Skeletal muscle tissue (tissue), 4 donors: ENCODE results near the gene PIM3. TPM values are rescaled to one million over a fixed set of nuclear protein-coding genes. Genes with fewer than 3 reads are reported as not detected.
A peak's percentile ranks its signal among the peaks of the same experiment; 100 is the strongest.

ENCODE experiments used
- H3K27ac ChIP-seq: one replicate; pipeline ENCODE4 v1.7.0; 2013; ENCODE audit warnings: mild to moderate bottlenecking, low read depth, low read length, inconsistent platforms
- H3K27me3 ChIP-seq, 3 donors: one replicate each; pipeline ENCODE4 v1.7.0; 2013; ENCODE audit warnings: low read length in 3 of 3; ENCODE audit not compliant: control insufficient read depth in 3 of 3, insufficient read depth in 3 of 3
- H3K36me3 ChIP-seq, 3 donors: one replicate each; pipeline ENCODE4 v1.7.0; 2013; ENCODE audit warnings: low read length in 3 of 3; ENCODE audit not compliant: control insufficient read depth in 3 of 3, insufficient read depth in 3 of 3
- H3K4me1 ChIP-seq, 3 donors: one replicate each; pipeline ENCODE4 v1.7.0; 2013; ENCODE audit warnings: low read length in 3 of 3, mild to moderate bottlenecking in 3 of 3; ENCODE audit not compliant: control insufficient read depth in 3 of 3, insufficient read depth in 3 of 3
- H3K4me3 ChIP-seq, 3 donors: one replicate each; pipeline ENCODE4 v1.7.0; 2013; ENCODE audit warnings: low read length in 3 of 3
- H3K9ac ChIP-seq, 3 donors: one replicate each; pipeline ENCODE4 v1.7.0; 2013; ENCODE audit warnings: low read length in 3 of 3, mild to moderate bottlenecking in 3 of 3, moderate library complexity in 2 of 3, low read depth in 1 of 3
- H3K9me3 ChIP-seq, 3 donors: one replicate each; pipeline ENCODE4 v1.7.0; 2013; ENCODE audit warnings: low read length in 3 of 3; ENCODE audit not compliant: control insufficient read depth in 3 of 3
- total RNA-seq: library from RNA; depleted of rRNA; stranded (reverse); fragments of >200 nt; gene quantifications from one replicate; pipeline ENCODE4 v1.2.3, GENCODE V29; 2014
- donor health status: Osteomylitis.

Gene PIM3
- total RNA-seq, 1 donor from 2014 or later: 14.6 TPM

DNA sequence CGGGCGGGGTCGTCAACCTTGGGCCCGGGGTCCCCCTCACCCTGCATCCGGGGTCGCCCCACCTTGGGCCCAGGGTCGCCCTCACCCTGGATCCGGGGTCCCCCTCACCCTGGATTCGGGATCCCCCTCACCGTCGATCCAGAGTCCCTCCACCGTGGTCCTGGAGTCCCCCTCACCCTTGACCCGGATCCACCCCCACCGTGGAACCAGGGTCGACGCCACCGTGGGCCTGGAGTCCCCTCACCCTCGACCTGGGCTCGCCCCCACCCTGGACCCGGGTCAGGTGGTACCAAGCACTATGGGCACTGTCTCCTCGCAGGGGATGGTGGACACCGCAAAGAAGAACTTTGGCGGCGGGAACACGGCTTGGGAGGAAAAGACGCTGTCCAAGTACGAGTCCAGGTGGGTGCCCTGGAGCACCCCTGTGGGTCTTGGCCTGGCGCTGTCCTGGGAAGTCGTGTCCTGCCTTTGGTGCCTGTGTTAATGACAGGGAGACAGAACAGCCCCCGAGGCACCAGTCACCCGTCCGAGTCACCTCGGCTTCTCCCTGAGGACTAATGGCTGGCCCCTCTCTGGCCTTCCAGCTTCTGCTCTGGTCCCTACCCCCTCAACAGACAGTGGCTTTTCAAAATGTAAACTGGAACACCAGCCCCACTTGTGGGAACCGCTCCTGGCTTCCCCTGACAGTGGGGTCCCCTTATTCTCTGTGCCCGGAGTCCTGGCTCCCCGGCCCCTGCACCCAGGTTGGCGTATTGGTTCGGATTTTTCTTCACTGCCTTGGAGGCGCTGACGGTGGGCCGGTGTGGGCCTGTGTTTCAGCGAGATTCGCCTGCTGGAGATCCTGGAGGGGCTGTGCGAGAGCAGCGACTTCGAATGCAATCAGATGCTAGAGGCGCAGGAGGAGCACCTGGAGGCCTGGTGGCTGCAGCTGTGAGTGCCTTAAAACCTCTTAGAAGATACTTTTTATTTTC, 41.4 kb upstream of the PIM3 start:
- H3K9me3 ChIP-seq: no peaks in the 10 kb centered on the region
- no peaks in the 10 kb centered on the region for H3K27me3 ChIP-seq
- H3K36me3 ChIP-seq: peaks cover 13 to 22% (median 22%) of the 10 kb centered on the region in 3 donors
- H3K9ac ChIP-seq: peak overlapping the region; percentile 67 to 86 (median 70)
- no peak overlapping the region for H3K27ac ChIP-seq
- H3K4me3 ChIP-seq: peak overlapping the region; percentile 54 to 77 (median 75)
- peaks cover 10 to 18% (median 11%) of the 10 kb centered on the region in 3 donors for H3K4me1 ChIP-seq

DNA sequence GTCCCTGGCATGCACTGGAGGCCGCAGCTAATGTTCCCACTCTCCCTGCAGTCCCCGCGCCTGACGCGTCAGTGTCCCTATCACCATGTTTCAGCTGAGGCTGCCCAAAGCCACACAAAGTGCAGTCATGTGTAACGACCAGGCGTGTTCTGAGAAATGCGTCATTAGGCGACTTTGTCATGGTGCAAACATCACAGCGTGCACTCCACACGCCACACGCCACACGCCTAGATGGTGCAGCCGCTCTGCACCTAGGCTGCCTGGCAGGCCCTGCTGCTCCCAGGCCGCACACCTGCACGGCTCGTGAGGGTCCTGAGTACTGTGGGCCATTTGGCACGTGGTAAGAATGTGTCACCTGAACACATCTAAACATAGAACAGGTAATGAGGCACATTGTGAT, 39.7 kb upstream of the PIM3 start:
- Histone ChIP-seq H3K36me3 (peaks cover 13 to 30% (median 27%) of the 10 kb centered on the region in 3 donors), H3K9me3 (no peaks in the 10 kb centered on the region)

DNA sequence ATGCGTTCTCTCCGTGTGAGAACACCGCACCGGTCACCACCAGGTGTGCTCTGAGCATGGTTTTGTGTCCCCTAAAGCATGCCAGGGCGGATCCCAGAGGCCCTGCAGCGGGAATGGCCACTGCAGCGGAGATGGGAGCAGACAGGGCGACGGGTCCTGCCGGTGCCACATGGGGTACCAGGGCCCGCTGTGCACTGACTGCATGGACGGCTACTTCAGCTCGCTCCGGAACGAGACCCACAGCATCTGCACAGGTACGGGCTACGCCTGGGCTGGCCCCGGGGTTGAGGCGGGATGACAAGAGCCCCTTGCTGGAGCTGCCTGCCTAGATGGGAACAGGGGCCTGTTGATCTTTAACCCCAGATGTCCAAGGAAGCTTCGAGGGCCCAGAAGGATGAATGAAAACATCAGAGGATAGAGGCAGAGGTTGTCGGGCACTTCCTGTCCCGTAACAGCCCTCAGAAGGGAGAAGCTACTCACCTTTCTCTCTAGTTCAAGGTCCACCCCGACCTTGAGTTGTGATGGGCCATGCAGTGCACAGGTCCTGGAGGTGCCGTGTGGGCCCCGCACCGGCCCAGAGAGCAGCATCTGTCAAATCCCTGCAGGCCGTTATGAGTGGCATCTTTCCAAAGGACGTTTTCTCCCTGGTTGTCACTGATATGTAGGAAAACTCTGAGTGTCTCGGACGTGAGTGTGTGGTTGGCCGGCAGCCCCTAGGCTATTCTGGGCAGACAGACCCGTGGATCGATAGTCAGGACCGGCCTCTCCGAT, 38.9 kb upstream of the PIM3 start:
- Histone ChIP-seq H3K27me3 (no peaks in the 10 kb centered on the region), H3K27ac (no peak overlapping the region), H3K4me1 (peaks cover 10 to 18% (median 11%) of the 10 kb centered on the region in 3 donors), H3K9ac (no peak overlapping the region), H3K4me3 (no peak overlapping the region), H3K36me3 (peaks cover 16 to 32% (median 28%) of the 10 kb centered on the region in 3 donors), H3K9me3 (no peaks in the 10 kb centered on the region)

More for the DNA sequence above, 39.7 kb upstream of the PIM3 start:
- Histone ChIP-seq H3K27ac (no peak overlapping the region), H3K4me1 (peaks cover 10 to 18% (median 11%) of the 10 kb centered on the region in 3 donors), H3K9ac (no peak overlapping the region), H3K27me3 (no peaks in the 10 kb centered on the region), H3K4me3 (no peak overlapping the region)

DNA sequence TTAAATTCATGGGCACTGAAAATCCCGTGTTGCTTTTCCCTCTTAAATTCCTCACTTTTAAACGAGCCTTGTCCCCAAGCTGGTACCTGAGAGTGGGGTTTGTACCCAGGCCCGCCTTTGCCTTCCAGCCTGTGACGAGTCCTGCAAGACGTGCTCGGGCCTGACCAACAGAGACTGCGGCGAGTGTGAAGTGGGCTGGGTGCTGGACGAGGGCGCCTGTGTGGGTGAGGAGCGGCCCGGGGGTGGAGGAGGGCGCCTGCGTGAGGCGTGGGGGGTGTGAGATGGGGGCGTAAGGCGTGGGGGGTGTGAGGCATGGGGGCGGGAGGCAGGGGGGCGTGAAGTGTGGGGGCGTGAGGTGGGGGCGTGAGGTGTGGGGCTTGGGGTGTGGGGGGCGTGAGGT, 38.1 kb upstream of the PIM3 start:
- H3K4me3 ChIP-seq: no peak overlapping the region
- H3K4me1 ChIP-seq: peaks cover 8 to 10% (median 10%) of the 10 kb centered on the region in 3 donors
- H3K27me3 ChIP-seq: no peaks in the 10 kb centered on the region

DNA sequence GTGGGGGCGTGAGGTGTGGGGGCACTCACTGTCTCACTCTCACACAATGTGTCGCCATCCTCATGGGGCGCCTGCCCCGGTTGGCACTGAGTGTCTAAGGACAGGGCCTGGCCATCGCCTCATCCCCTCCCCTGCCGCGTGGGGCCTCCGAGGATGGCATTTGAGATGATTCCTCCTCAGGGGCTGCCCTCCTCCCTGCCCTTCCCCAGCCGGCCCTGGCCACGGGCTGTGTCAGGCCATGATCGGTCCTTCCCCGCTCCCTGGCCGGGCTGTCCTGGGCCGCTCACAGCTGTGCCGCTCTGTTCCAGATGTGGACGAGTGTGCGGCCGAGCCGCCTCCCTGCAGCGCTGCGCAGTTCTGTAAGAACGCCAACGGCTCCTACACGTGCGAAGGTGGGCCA, 37.6 kb upstream of the PIM3 start:
- H3K4me1 ChIP-seq: peaks cover 8 to 10% (median 9%) of the 10 kb centered on the region in 3 donors
- H3K27me3 ChIP-seq: no peaks in the 10 kb centered on the region
- no peak overlapping the region for H3K4me3 ChIP-seq
- peaks cover 16 to 32% (median 26%) of the 10 kb centered on the region in 3 donors for H3K36me3 ChIP-seq
- H3K9me3 ChIP-seq: no peaks in the 10 kb centered on the region
- no peak overlapping the region for H3K9ac ChIP-seq
- no peak overlapping the region for H3K27ac ChIP-seq

More for the DNA sequence above, 38.1 kb upstream of the PIM3 start:
- H3K36me3 ChIP-seq: peaks cover 16 to 32% (median 26%) of the 10 kb centered on the region in 3 donors
- H3K27ac ChIP-seq: no peak overlapping the region
- no peaks in the 10 kb centered on the region for H3K9me3 ChIP-seq
- no peak overlapping the region for H3K9ac ChIP-seq

DNA sequence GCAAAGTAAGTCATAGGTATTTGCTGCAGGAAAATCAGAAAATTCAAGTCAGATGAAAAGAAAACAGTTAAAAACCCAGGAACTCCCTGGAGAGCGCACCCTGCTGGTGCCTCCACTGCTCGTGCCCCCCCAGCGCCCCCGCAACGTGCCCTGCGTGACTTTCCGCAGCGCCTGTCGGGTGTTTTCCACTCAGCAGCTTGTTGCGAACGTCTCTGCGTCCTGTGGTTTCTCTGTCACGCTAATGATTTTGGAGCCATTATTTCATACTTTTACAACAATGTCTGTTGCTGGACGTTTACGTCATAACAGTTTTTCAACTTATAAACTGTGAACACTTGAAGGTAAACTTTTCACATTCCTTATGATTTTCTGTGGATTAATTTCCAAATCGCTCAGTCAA, 37.1 kb upstream of the PIM3 start:
- peaks cover 8 to 10% (median 9%) of the 10 kb centered on the region in 3 donors for H3K4me1 ChIP-seq
- H3K27me3 ChIP-seq: no peaks in the 10 kb centered on the region
- peaks cover 16 to 32% (median 26%) of the 10 kb centered on the region in 3 donors for H3K36me3 ChIP-seq
- no peak overlapping the region for H3K4me3 ChIP-seq
- H3K27ac ChIP-seq: no peak overlapping the region
- no peak overlapping the region for H3K9ac ChIP-seq
- no peaks in the 10 kb centered on the region for H3K9me3 ChIP-seq

DNA sequence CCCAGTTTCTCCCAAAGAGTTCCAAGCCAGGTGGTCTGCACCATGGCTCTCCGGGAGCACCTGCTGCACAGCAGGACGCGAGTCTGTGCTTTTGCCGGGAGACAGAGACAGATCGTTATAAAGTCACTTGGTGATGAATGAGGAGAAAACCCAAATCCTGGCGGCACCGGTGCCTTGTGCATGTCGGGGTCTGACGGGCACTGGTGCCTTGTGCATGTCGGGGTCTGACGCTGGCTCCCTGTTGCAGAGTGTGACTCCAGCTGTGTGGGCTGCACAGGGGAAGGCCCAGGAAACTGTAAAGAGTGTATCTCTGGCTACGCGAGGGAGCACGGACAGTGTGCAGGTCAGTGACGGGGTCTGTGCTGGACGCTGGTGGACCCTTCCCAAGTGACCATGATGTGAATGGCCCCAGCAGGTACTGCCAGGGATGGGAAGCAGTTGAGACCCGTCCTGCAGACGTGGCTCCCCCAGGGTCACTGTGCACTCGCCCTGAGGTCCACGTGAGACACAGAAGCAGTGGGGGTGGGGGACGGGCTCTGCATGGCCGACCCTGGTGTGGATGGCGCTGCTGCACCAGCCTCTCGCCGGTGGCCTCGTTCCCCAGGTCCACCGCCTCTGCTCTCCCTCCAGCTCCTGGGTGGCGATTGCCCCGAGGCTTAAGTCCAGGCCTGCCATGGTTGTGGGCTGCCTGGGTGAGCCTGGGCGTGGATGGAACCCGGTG, 36.3 kb upstream of the PIM3 start:
- peaks cover 0 to 4% (median 0%) of the 10 kb centered on the region in 3 donors for H3K27me3 ChIP-seq
- H3K9ac ChIP-seq: no peak overlapping the region
- H3K4me1 ChIP-seq: peaks cover 3 to 5% (median 4%) of the 10 kb centered on the region in 3 donors
- no peak overlapping the region for H3K27ac ChIP-seq
- no peaks in the 10 kb centered on the region for H3K9me3 ChIP-seq
- no peak overlapping the region for H3K4me3 ChIP-seq
- peaks cover 16 to 32% (median 26%) of the 10 kb centered on the region in 3 donors for H3K36me3 ChIP-seq

DNA sequence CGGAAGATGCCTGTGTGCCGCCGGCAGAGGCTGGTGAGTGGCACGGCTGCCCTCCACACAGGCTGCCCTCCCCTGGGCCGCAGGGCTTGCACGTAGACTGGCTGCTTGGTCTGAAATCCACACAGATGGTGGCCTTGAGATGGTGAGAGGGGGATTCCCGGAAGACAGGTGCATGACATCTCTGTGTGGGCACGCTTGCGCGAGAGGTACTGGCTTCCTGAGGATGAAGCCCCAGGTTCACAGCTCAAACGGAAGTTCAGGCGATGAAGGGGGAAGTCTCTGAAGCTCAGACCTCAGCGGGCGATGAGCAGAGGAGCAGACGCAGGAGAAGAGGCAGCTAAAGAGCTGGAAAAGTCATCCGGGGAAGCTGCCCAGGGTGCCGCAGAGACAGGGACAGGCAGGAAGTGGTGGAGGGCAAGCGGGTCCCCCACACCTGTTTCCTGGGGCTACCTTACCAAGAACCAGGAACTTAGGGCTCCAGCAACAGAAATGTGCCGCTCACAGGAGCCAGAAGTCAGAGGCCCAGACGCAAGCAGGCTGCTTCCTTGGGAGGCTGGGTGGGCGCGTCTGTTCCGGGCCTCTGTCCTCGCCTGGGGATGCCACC, 34.9 kb upstream of the PIM3 start:
- H3K4me1 ChIP-seq: peaks cover 9 to 11% (median 11%) of the 10 kb centered on the region in 3 donors
- no peak overlapping the region for H3K9ac ChIP-seq
- H3K9me3 ChIP-seq: no peaks in the 10 kb centered on the region
- peaks cover 9 to 25% (median 22%) of the 10 kb centered on the region in 3 donors for H3K36me3 ChIP-seq
- H3K27me3 ChIP-seq: peaks cover 0 to 4% (median 0%) of the 10 kb centered on the region in 3 donors
- no peak overlapping the region for H3K27ac ChIP-seq
- H3K4me3 ChIP-seq: no peak overlapping the region

DNA sequence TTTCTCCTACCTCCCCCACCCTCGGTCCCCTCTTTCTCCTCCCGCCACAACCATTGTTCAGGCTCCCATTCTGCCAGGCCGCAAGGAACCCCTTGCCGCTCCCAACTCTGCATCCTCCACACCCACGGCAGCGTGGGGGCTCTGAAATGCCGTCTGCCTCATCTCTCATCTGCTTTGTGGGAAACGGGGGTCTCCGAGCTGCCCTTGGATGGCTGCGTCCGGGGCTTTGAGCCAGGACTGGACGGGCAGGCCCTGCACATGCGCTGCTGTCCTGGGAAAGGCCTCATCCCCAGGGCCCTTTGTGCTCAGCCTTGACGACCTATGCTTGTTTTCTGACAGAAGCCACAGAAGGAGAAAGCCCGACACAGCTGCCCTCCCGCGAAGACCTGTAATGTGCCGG, 33.7 kb upstream of the PIM3 start:
- Histone ChIP-seq H3K4me1 (peaks cover 11 to 24% (median 23%) of the 10 kb centered on the region in 3 donors), H3K9me3 (no peaks in the 10 kb centered on the region), H3K9ac (no peak overlapping the region), H3K27me3 (peaks cover 0 to 4% (median 0%) of the 10 kb centered on the region in 3 donors), H3K36me3 (peaks cover 3 to 16% (median 11%) of the 10 kb centered on the region in 3 donors), H3K4me3 (no peak overlapping the region), H3K27ac (no peak overlapping the region)
